Measurements from ENCODE around the gene DYNLT4.
"Not testable (repeated sequence)": the region's sequence is repeated elsewhere in the genome, so short reads cannot be mapped to it uniquely, and the experiment has no call there.

The DYNLT4 gene

GRCh38 chr1:44766421-44766820 is 40.7 kb downstream of the DYNLT4 start:
- DNase-seq (ENCODE audit: low read depth in 1 of 2, low spot score in 1 of 2), result not testable (repeated sequence)

DNA sequence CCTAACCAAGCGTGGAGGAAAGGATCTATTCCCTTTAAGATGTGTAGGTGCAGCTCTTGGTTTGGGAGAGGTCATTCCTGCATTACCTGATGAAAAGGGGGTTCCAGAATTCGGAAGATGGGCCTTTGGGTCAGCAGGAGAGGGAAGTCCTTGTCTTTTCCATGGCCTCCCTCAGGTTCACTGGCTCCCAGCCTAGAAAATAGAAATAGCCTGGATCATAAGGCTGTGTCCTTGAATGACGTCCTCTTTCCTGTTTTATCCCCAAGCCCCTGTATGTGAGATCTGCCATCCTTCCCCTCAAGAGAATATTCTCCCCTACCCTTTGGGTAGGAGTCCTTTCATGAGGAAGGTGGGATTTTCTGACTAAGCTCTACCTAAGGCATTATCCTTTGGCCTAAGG is 46.3 kb downstream of the DYNLT4 start:
- no peak for DNase-seq (ENCODE audit: low read depth in 1 of 2, low spot score in 1 of 2)

DNA sequence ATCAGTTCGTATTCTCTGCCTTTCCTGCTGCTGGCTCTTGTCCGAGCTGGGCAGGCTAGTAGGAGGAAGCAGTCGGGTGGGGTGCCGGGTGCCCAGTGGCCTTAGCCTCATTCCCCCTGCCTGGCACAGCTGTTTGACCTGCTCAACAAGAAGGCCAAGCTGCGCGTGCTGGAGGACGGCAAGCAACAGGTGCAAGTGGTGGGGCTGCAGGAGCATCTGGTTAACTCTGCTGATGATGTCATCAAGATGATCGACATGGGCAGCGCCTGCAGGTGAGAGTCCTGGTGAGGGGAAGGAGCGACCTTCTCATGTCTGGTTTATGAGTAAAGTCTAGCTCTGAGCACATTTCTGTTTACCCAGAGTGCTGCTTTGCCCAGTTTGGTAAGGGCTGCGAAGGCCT is 48.1 kb downstream of the DYNLT4 start:
- DNase-seq (ENCODE audit: low read depth in 1 of 2, low spot score in 1 of 2), result no peak

- no peak for DNase-seq (ENCODE audit: low read depth in 1 of 2, low spot score in 1 of 2)
Measured at GRCh38 chr1:44757420-44757819, 49.7 kb downstream of the DYNLT4 start.
